Colonic mucosa (tissue), 4 donors: ENCODE data around the gene MNAT1. TPM values are rescaled to one million over a fixed set of nuclear protein-coding genes. Genes with fewer than 3 reads are reported as not detected.
"Not testable (repeated sequence)": the region's sequence is repeated elsewhere in the genome, so short reads cannot be mapped to it uniquely, and the experiment has no call there.

Source experiments
- DNase-seq: peaks from one replicate; pipeline ENCODE4 v3.0.0-alpha.2; 2020
- H3K27ac ChIP-seq: fragments of 200-600 bp; one replicate; pipeline ENCODE4 v1.8.0; 2021
- H3K27me3 ChIP-seq: fragments of 200-600 bp; one replicate; pipeline ENCODE4 v1.8.0; 2021
- H3K36me3 ChIP-seq: fragments of 200-600 bp; one replicate; pipeline ENCODE4 v1.8.0; 2021
- H3K4me1 ChIP-seq: fragments of 200-600 bp; one replicate; pipeline ENCODE4 v1.8.0; 2021; ENCODE audit warnings: mild to moderate bottlenecking
- H3K4me3 ChIP-seq: fragments of 200-600 bp; one replicate; pipeline ENCODE4 v1.8.0; 2021
- H3K9ac ChIP-seq, 2 donors: one replicate each; pipeline ENCODE4 v1.7.0; 2013; ENCODE audit warnings: control low read depth in 2 of 2, low read depth in 2 of 2, low read length in 2 of 2
- H3K9me3 ChIP-seq: fragments of 200-600 bp; one replicate; pipeline ENCODE4 v1.8.0; 2021
- intact Hi-C: fragments of 100-400 bp; cut with DNase I; formaldehyde crosslinking; loops from one replicate; pipeline ENCODE4 v1.14.1; 2022
- total RNA-seq, 2 donors: library from RNA; stranded (reverse); fragmentation: NEBNext Ultra II Directional in 1 of 2; extraction: Animal tissue kit (Norgen Biotek cat#: 25700) in 1 of 2; gene quantifications; one replicate each; pipeline ENCODE4 v1.2.1, GENCODE V29; 2021
- TF ChIP-seq, protein P1 (sequence below): fragments of 200-600 bp; IDR thresholded peaks from one replicate; pipeline ENCODE4 v1.8.0; 2022; ENCODE audit warnings: antibody characterized with exemption, mild to moderate bottlenecking
- donor health status: healthy.
- donor health status: DM: no; HTN: no; CAD: no.
- donor health status: DM: no; HTN: no; CAD: no.

The MNAT1 gene
- total RNA-seq, 2 donors from 2014 or later = 14.5 to 15.4 TPM

GRCh38 chr14:60777856-60778578 is 43.5 kb downstream of the MNAT1 start:
- H3K27me3 ChIP-seq = no peaks in the 10 kb centered on the region
- H3K27ac ChIP-seq = no peak overlapping the region
- intact Hi-C loops = no loop called here
- no peaks in the 10 kb centered on the region for H3K4me1 ChIP-seq
- H3K36me3 ChIP-seq = no peaks in the 10 kb centered on the region
- no peak overlapping the region for H3K9ac ChIP-seq
- no peak for DNase-seq
- H3K4me3 ChIP-seq = no peak overlapping the region
- TF ChIP-seq, protein P1, sequence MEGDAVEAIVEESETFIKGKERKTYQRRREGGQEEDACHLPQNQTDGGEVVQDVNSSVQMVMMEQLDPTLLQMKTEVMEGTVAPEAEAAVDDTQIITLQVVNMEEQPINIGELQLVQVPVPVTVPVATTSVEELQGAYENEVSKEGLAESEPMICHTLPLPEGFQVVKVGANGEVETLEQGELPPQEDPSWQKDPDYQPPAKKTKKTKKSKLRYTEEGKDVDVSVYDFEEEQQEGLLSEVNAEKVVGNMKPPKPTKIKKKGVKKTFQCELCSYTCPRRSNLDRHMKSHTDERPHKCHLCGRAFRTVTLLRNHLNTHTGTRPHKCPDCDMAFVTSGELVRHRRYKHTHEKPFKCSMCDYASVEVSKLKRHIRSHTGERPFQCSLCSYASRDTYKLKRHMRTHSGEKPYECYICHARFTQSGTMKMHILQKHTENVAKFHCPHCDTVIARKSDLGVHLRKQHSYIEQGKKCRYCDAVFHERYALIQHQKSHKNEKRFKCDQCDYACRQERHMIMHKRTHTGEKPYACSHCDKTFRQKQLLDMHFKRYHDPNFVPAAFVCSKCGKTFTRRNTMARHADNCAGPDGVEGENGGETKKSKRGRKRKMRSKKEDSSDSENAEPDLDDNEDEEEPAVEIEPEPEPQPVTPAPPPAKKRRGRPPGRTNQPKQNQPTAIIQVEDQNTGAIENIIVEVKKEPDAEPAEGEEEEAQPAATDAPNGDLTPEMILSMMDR = no peak
- H3K9me3 ChIP-seq = no peaks in the 10 kb centered on the region

DNA sequence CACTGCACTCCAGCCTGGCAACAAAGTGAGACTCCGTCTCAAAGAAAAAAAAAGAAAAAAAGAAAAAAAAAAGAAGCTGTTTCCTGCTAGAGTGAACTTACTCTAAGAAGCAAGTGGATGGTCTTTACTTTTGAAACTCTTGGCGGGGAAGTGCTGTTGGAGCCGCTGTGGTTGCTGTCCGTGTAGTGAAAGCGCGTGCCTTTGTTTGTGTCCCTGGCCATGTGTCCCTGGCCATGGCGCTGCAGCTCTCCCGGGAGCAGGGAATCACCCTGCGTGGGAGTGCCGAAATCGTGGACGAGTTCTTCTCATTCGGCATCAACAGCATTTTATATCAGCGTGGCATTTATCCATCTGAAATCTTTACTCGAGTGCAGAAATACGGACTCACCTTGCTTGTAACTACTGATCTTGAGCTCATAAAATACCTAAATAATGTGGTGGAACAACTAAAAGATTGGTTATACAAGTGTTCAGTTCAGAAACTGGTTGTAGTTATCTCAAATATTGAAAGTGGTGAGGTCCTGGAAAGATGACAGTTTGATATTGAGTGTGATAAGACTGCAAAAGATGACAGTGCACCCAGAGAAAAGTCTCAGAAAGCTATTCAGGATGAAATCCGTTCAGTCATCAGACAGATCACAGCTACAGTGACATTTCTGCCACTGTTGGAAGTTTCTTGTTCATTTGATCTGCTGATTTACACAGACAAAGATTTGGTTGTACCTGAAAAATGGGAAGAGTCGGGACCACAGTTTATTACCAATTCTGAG is 45.4 kb downstream of the MNAT1 start:
- H3K9me3 ChIP-seq, H3K36me3 ChIP-seq, intact Hi-C loops, H3K9ac ChIP-seq, H3K4me3 ChIP-seq, H3K4me1 ChIP-seq, H3K27ac ChIP-seq, H3K27me3 ChIP-seq, DNase-seq: not testable (repeated sequence)

GRCh38 chr14:60780558-60780957 is 46.0 kb downstream of the MNAT1 start:
- intact Hi-C loops, DNase-seq: not testable (repeated sequence)

DNA sequence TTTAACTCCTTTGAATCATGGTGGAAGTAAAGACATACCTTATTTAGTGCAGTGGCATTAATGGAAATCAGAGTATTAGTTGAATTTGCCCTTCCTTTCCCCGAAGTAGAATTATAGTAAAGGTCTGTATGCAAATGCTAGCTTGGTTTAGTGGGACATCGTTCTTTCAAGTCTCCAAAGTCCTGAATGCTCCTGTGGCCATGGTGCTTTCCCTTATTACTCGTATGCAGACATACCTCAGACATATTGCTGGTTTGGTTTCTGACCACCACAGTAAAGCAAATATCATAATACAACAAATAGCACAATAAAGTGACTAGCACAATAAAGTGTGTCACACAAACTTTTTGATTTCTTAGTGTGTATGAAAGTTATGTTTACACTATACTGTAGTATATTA is 52.3 kb downstream of the MNAT1 start:
- TF ChIP-seq, protein P1 = no peak
- no peaks in the 10 kb centered on the region for H3K4me1 ChIP-seq
- intact Hi-C loops = no loop called here

More at GRCh38 chr14:60780558-60780957, 46.0 kb downstream of the MNAT1 start:
- not testable (repeated sequence) for H3K4me3 ChIP-seq, H3K27me3 ChIP-seq, H3K9ac ChIP-seq, H3K4me1 ChIP-seq, H3K36me3 ChIP-seq, H3K27ac ChIP-seq, H3K9me3 ChIP-seq

DNA sequence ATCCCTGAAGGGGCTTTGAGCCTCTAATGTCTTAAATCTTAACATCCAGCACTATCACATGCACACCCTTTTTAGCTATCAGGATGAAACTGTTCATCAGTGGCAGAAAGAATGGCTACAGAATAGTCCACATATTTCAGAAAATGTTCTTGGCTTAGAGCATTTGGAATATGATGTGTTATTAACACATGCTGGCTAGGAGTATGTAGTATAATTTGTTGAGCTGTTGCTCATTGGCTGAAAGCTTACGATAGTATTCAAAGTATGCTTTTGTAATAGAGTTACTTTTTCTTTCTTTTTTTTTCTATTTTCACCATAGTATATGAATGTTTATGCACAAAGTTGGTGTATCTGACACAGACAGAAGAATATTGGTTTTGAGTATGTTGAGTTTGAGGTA is 55.1 kb downstream of the MNAT1 start:
- no peaks in the 10 kb centered on the region for H3K36me3 ChIP-seq
- no peak overlapping the region for H3K4me3 ChIP-seq
- no peak overlapping the region for H3K27ac ChIP-seq
- intact Hi-C loops = no loop called here
- DNase-seq = no peak
- no peak overlapping the region for H3K9ac ChIP-seq
- H3K27me3 ChIP-seq = no peaks in the 10 kb centered on the region
- H3K4me1 ChIP-seq = no peaks in the 10 kb centered on the region
- H3K9me3 ChIP-seq = no peaks in the 10 kb centered on the region
- TF ChIP-seq, protein P1 = no peak

More for the DNA sequence above, 52.3 kb downstream of the MNAT1 start:
- no peak overlapping the region for H3K27ac ChIP-seq
- no peaks in the 10 kb centered on the region for H3K27me3 ChIP-seq
- no peaks in the 10 kb centered on the region for H3K36me3 ChIP-seq
- DNase-seq = no peak
- H3K9ac ChIP-seq = no peak overlapping the region
- H3K9me3 ChIP-seq = no peaks in the 10 kb centered on the region
- no peak overlapping the region for H3K4me3 ChIP-seq

DNA sequence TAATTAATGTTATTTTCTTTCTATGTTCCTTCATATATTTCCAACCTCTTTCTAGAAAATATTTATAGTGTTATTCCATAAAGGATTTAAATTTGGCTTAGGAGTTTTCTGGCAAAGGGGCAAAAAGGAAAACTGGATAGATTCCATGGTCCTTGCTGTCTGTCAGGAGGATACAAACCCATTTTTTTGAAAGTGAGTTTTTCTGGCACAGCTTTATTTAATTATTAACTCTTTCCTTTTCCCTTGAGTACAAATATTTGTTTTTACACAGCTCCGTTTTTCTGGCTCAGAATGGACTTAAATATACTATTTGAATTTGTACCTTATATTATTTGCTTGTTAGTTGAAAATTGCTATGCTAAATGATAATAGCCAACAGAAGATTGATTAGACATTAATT is 56.3 kb downstream of the MNAT1 start:
- H3K9ac ChIP-seq = no peak overlapping the region
- intact Hi-C loops = no loop called here
- TF ChIP-seq, protein P1 = no peak
- no peaks in the 10 kb centered on the region for H3K27me3 ChIP-seq
- H3K9me3 ChIP-seq = no peaks in the 10 kb centered on the region
- no peak overlapping the region for H3K27ac ChIP-seq
- DNase-seq = no peak
- H3K4me3 ChIP-seq = no peak overlapping the region
- no peaks in the 10 kb centered on the region for H3K4me1 ChIP-seq
- H3K36me3 ChIP-seq = no peaks in the 10 kb centered on the region
